HG02642 (cell line): ENCODE results near the gene PSMB3.
"Not testable (repeated sequence)": the region's sequence is repeated elsewhere in the genome, so short reads cannot be mapped to it uniquely, and the experiment has no call there.

ENCODE experiments used
- ATAC-seq: cut with Tn5 transposase; IDR thresholded peaks from one replicate; pipeline ENCODE4 v1.9.1; 2021; ENCODE audit warnings: mild to moderate bottlenecking; ENCODE audit not compliant: unreplicated experiment, poor library complexity

PSMB3 gene

DNA sequence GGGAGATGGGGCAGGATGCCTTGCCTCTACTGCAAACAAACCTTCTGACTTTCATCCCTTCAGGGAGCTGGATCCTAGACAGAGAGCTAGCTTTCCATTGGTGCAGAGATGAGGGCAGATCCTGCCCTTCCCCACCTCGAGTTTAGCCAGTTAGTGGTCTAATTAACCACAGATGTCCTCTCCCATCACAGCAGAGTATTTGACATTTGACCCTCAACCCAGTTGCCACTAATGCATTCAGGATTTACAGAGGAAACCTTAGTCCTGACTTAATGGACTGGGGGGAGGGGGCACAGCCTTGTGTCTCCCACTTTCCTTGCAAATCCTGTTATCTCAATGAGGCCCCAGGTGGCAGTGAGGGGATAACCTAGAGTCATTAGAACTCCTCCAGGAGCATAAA lies 36.6 kb downstream of the PSMB3 start:
- ATAC-seq, result no peak

DNA sequence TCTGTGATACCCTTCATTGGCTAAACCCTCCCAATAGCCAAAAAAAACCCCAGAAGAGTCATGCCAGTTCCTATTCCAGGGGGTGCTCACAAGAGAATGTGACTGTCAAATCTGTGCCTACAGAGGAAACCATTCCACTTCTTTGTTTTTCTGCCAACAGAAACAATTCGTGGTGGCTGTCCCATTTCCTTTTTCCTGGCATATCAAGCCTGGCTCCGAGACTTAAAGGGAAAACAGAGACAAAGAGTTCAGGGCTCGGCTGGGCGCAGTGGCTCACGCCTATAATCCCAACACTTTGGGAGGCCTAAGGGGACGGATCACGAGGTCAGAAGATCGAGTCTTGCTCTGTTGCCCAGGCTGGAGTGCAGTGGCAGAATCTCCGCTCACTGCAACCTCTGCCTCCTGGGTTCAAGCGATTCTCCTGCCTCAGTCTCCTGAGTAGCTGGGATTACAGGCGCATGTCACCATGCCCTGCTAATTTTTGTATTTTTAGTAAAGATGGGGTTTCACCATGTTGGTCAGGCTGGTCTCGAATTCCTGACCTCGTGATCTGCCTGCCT lies 37.7 kb downstream of the PSMB3 start:
- not testable (repeated sequence) for ATAC-seq

DNA sequence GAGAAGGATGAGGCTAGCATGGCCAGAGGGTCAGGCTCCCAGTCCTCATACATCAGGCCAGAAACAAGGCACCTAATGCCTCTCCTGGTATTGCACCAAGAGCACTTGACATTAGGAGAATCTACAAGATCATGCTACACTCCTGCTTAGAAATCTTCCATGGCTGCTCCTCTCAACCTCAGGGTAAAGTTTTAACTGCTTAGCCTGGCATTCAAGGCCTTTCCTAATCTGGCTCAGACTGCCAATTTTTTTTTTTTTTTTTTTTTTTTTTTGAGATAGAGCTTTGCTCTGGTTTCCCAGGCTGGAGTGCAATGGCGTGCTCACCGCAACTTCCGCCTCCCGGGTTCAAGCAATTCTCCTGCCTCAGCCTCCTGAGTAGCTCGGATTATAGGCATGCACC lies 38.6 kb downstream of the PSMB3 start:
- ATAC-seq, result no peak

DNA sequence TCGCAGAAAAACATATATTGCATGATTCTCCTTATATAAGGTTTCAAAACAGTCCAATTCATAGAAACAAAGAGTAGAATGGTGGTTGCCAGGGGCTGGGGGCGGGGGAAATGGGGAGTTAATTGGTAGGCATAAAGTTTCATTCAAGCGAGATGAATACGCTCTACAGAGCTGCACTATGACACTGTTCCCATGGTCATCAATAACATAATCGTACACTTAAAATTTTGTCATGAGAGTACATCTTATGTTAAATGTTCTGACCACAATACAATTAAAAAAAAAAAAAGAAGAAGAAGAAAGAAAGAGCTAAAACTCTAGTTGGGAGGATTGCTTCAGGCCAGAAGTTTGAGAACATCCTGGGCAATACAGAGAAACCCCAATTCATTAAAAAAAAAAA lies 41.7 kb downstream of the PSMB3 start:
- no peak for ATAC-seq

DNA sequence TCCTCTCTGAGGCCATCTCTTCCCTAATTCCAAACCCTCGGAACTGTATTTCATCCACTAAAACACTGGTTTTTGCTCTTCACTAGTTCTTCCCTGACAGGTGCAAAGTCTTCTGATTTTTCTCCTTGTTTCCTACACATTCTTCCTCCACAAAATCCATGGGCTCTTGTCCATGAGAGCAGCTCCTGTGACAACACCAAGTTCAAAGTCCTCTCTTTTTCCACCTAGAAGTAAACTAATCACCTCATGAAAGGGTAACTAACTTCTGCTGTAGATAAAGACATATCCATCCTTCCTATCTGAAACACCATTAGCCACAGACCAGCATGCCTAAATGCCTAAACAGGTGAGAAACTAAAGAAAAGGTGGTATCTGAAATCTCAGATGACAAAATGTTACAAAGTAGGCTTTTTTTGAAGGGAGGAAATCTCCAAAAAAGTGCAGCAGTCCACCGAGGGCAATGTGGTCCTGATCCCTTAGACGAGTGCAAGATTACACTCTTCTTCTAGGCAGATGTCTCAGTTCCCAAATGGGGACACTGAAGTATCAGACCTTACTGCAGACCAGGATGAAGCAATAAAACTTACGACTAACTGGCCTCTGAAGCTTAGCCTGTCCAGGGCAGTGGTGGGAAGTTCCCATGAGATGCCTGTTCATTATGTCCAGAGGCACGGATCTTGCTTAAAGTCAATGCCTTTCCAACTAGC lies 44.1 kb downstream of the PSMB3 start:
- no peak for ATAC-seq

DNA sequence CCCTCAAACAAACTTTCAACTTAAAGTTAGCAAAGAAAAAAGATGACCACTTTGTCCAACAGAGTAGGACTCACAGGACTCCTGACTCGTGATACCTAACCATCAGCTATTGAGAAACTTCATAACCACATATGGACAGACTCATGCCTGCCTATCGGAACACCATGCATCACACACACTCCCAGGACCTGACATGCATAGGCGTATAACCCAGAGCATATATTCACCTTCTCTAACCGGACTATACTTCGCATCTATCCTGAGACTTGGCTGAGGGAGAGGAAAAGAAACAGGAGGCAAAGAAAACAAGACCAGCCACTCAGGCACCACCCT lies 44.6 kb downstream of the PSMB3 start:
- ATAC-seq, result no peak

DNA sequence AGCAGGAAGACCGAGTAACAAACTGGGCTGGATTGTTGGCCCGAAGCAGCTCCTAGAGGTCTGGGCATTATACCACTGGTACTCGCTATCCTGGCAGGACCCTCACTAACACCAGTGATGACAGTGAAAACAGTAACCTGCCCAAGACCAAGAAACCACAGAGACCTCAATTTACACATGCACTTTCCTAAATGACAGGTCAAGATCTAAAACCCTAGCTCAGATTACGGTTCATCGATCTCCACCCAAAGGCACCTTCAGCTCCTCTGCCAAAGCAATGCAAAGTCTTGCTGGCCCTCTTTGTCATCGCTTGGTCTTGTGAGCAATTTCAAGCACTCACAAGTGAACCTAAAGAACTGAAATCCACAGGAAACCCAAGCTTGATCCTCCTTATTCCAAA lies 45.3 kb downstream of the PSMB3 start:
- ATAC-seq, result no peak

DNA sequence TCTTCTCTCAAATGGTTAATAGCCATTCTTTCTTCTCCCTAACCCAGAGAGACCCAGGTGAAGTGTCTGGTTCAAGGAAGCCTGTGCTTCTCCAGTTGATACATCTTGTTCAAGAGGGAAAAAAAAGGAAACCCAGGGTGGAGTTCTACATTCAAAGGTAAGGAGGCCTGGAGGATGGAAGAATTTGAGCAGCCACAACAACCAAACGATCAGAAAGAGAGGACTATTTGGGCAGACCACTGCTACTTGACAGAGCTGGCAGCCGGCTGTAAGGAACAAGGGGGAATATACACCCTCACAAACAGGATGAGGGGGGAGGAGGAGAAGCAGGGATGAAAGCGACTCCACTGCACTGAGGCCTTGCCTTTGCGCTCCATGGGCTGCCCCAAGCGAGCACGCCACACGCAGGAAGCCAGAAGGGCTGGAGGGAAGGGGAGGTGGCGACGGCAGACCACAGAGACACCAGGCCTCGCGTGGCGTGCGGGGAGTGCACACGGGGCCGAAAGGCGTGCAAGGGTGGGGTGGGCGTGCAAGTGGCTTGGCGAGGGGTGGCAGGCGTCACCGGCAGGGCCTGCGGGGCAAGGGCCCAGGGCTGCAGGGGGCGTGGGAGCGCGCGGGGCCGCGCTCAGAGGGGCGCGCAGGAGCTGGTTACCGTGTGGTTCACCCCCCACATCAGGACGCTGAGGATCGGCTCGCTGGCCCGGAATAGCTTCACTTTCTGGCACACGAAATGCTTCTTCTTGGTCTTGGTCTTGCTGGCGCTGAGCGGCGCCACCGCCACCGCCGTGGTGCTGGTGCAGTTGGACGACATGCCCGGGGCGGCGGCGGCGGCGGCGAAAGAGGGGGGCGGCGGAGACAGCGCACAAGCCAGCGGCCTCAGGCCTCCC lies 46.3 kb downstream of the PSMB3 start:
- ATAC-seq, result peak; percentile 27

DNA sequence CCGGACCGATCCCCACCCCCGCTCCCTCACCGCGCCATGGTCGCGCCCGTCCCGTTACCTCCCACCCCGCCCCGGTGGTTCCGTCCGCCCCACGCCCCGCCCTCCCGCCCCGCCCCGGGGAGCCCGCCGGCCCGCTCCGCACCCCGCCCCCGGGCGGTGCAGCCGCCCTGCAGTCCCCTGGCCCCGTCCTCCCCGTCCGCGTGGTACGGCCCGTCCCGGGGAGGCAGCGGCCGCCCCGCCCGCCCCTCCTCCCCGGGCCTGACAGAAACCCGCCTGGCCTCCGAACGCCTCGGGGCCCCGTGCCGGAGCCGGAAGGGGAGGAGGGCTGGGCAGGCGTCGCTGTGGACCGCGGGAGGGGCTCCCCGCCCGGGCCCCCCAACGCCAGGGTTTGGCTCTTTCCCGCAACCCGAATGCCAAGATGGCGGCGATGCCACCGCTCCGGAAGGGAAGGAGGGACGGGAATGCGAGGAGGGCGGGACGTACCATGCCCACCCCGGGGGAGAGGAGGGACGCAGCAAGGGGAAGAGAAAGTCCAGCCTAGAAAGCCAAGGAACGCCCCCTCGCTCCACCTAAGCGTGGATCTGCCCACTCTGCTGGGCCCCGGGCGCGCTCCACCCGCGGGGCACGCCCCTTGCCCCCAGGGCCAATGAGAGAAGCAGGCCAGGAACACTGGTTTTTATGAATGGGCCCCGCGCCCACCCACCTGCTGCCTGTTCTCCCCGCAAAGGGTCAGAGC lies 47.1 kb downstream of the PSMB3 start, which contains the start of gene PIP4K2B:
Gene PIP4K2B (minus strand): TSS at position 56 of the 736 bp plus-strand sequence. CDS start 132 bp downstream, outside the sequence.
- ATAC-seq, result peak; percentile 87

DNA sequence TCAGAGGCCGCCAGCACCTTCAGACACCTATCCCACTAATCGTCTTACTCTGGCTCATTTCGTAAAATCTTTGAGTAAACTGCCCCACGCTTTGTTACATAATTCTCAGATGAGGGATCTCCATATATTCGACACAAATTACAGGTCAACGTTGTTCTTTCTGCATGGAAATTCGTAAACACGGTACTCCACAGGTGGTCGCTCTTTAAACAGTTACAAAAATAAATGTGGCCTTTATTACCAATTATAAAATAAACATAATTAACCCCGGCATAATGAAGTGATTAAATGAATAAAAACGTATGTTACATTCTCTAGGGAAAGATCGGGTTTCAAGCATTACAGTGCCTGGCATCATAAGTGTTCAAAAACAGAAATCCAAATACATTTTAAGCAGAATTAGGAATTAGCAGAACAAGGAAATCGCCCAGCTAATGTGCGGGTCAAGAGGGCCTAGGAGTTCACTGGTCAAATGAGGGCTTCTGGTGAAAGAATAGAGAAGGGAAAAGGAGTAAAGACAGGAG lies 47.8 kb downstream of the PSMB3 start:
- no peak for ATAC-seq

DNA sequence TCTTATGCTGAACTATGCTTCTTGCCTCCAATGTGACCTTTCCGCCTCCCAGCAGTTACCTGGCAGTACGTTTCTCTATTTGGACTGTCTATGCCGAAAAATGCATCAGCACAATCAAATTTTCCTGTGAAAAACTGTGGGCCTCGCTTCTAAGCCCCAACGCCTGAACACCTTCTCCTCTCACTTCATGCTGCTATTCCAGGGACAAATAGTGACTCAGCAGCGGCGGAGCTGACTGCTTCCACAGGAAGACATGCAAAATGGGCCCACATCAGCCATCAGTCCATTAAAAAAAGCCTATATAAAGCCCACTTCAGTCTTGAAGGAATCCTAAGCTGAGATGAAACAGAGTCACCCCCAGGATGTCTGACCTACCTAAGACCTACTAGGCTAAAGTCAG lies 57.3 kb downstream of the PSMB3 start:
- ATAC-seq, result no peak
